ENCODE results near the gene GRIK2. TPM values are rescaled to one million over a fixed set of nuclear protein-coding genes. Genes with fewer than 3 reads are reported as not detected.

GRIK2 gene
- total and polyA plus RNA-seq, 2 donors (not counting 3 experiments of a cell fraction or from before 2014, with no cell fraction given), result not detected

GRCh38 chr6:101706576-101706975 is 313.1 kb downstream of the GRIK2 start:
- Histone ChIP-seq H2AFZ (ENCODE audit: low read depth, low read length) (no peak overlapping the region), H3K9ac (replicated peaks; ENCODE audit: extremely low read depth, insufficient read depth, low read length) (no peak overlapping the region), H3K27ac (ENCODE audit: insufficient read depth, low read depth, low read length) (no peak overlapping the region), H4K20me1 (replicated peaks; ENCODE audit: control insufficient read depth, extremely low read depth, insufficient read depth, low read length) (no peaks in the 10 kb centered on the region), H3K36me3 (ENCODE audit: control insufficient read depth in 2 of 2, extremely low read depth in 1 of 2, insufficient read depth in 2 of 2, low read length in 2 of 2) (no peaks in the 10 kb centered on the region), H3K27me3 (ENCODE audit: control insufficient read depth in 2 of 2, insufficient read depth in 2 of 2, low read length in 2 of 2) (no peaks in the 10 kb centered on the region), H3K4me3 (replicated peaks in 1 of 3; ENCODE audit: insufficient read depth in 1 of 3, low read depth in 1 of 3, low read length in 3 of 3) (no peak overlapping the region), H3K4me2 (ENCODE audit: insufficient read depth, low read length) (no peak overlapping the region), H3K4me1 (ENCODE audit: control insufficient read depth, extremely low read depth, insufficient read depth, low read length) (no peaks in the 10 kb centered on the region), H3K9me1 (replicated peaks; ENCODE audit: control insufficient read depth, extremely low read depth, insufficient read depth, low read length) (no peaks in the 10 kb centered on the region), H3K9me3 (replicated peaks; ENCODE audit: control insufficient read depth, insufficient read depth, low read length) (no peaks in the 10 kb centered on the region), H3K79me2 (ENCODE audit: control insufficient read depth, insufficient read depth, low read length) (no peaks in the 10 kb centered on the region)
- FAIRE-seq (no peak), DNase-seq (ENCODE audit: low read depth, low spot score) (no peak)
- intact Hi-C loops (cut with micrococcal nuclease) (no loop called here), dilution Hi-C loops (cut with MboI; ENCODE audit: extremely low pct_ligation_motif_present, low sequenced_read_pairs) (no loop called here)
- CTCF ChIA-PET, result no interaction called here
- POLR2A ChIA-PET, result no interaction called here
- TF ChIP-seq JUN (IDR thresholded peaks at IDR 0.05; ENCODE audit: borderline replicate concordance, insufficient read depth, insufficient read length, low read depth), result no peak
- TF ChIP-seq POLR2AphosphoS5 (IDR thresholded peaks at IDR 0.05; ENCODE audit: insufficient read depth, low read depth, low read length), result no peak
- TF ChIP-seq POLR2A (IDR thresholded peaks at IDR 0.05; ENCODE audit: low read depth, low read length), result no peak
- no peak for TF ChIP-seq MYC (IDR thresholded peaks at IDR 0.05; ENCODE audit: low read depth, low read length)
- no peak for TF ChIP-seq CTCF (IDR thresholded peaks at IDR 0.05; ENCODE audit: extremely low read depth in 1 of 2, insufficient read depth in 1 of 2, low read depth in 1 of 2, low read length in 2 of 2)
- no peak for TF ChIP-seq EZH2 (IDR thresholded peaks at IDR 0.05; ENCODE audit: borderline replicate concordance, low read depth, low read length, severe bottlenecking)
- TF ChIP-seq GATA2 (IDR thresholded peaks at IDR 0.05; ENCODE audit: insufficient read depth, insufficient read length, low read depth, low read length), result no peak
- TF ChIP-seq FOS (IDR thresholded peaks at IDR 0.05; ENCODE audit: borderline replicate concordance, insufficient read depth, low read length), result no peak
- no peak for TF ChIP-seq MAX (IDR thresholded peaks at IDR 0.05; ENCODE audit: insufficient read depth, insufficient read length)
- no TSS peak for BruUV-seq (replicated peaks)

Measured in endothelial cell of umbilical vein (primary cell).